Endothelial cell of umbilical vein (primary cell): Measurements from ENCODE around the gene TMEM167B. TPM values are rescaled to one million over a fixed set of nuclear protein-coding genes. Genes with fewer than 3 reads are reported as not detected.

Experiments used
- BruUV-seq: library from RNA; stranded (reverse); fragments of 400-500 nt; replicated peaks from 2 replicates; lab custom pipeline; 2021; lab: Mats Ljungman, UMichigan
- CTCF ChIA-PET: fragments of 300-600, 350-600 bp; sonication (Branson Sonifier 250); formaldehyde crosslinking; loops from one replicate; lab custom pipeline; 2021; ENCODE audit warnings: antibody characterized with exemption, inconsistent platforms; lab: Charles Lee
- POLR2A ChIA-PET: fragments of 300-600, 350-600 bp; sonication (Branson Sonifier 250); formaldehyde crosslinking; loops from one replicate; lab custom pipeline; 2021; ENCODE audit warnings: antibody characterized with exemption, inconsistent platforms; lab: Charles Lee
- DNase-seq: peaks from one replicate; pipeline ENCODE4 v3.0.0-alpha.2; 2011; ENCODE audit warnings: low read depth, low spot score
- FAIRE-seq: peaks from 2 replicates; lab custom pipeline; 2011; peaks lifted over from hg19 to GRCh38; lab: Jason Lieb, UNC
- H2AFZ ChIP-seq: 2 replicates; pipeline ENCODE4 v1.6.0; 2012; ENCODE audit warnings: low read depth, low read length, control low read depth, inconsistent platforms
- H3K27ac ChIP-seq: 2 replicates; pipeline ENCODE4 v1.5.1; 2011; ENCODE audit warnings: low read depth, mild to moderate bottlenecking, control low read depth, low read length, moderate library complexity; ENCODE audit not compliant: insufficient read depth
- H3K27me3 ChIP-seq, 2 experiments: 2 replicates each; pipeline versions ENCODE4 v1.6.0 to v1.6.1; 2011; ENCODE audit warnings: low read length in 2 of 2, mixed read lengths in 1 of 2; ENCODE audit not compliant: control insufficient read depth in 2 of 2, insufficient read depth in 2 of 2
- H3K36me3 ChIP-seq, 2 experiments: 2 replicates in 1 of 2; 3 replicates in 1 of 2; pipeline ENCODE4 v1.5.1; 2011; ENCODE audit warnings: low read length in 2 of 2, mild to moderate bottlenecking in 1 of 2, moderate library complexity in 1 of 2; ENCODE audit not compliant: control insufficient read depth in 2 of 2, insufficient read depth in 2 of 2; ENCODE audit errors: extremely low read depth in 1 of 2
- H3K4me1 ChIP-seq: 3 replicates; pipeline ENCODE4 v1.5.1; 2011; ENCODE audit warnings: mild to moderate bottlenecking, low read length; ENCODE audit not compliant: control insufficient read depth, insufficient read depth; ENCODE audit errors: extremely low read depth
- H3K4me2 ChIP-seq: 2 replicates; pipeline ENCODE4 v1.6.1; 2011; ENCODE audit warnings: low read length, control low read depth, mixed read lengths; ENCODE audit not compliant: insufficient read depth
- H3K4me3 ChIP-seq, 3 experiments: fragments of 200-600 bp in 1 of 3; sonication (generic), shearing (Covaris generic) in 1 of 3; replicated peaks in 1 of 3; 2 replicates each; pipeline ENCODE4 v1.5.1; 2011 to 2016; ENCODE audit warnings: control low read depth in 3 of 3, low read length in 3 of 3, mild to moderate bottlenecking in 2 of 3, inconsistent platforms in 1 of 3, low read depth in 1 of 3, moderate library complexity in 1 of 3; ENCODE audit not compliant: insufficient read depth in 1 of 3
- H3K79me2 ChIP-seq: 2 replicates; pipeline ENCODE4 v1.6.0; 2012; ENCODE audit warnings: low read length, inconsistent platforms; ENCODE audit not compliant: control insufficient read depth, insufficient read depth
- H3K9ac ChIP-seq: replicated peaks from 2 replicates; pipeline ENCODE3; 2011; ENCODE audit warnings: low read length, control low read depth; ENCODE audit not compliant: insufficient read depth; ENCODE audit errors: extremely low read depth
- H3K9me1 ChIP-seq: replicated peaks from 3 replicates; pipeline ENCODE4 v1.6.0; 2011; ENCODE audit warnings: mild to moderate bottlenecking, low read length; ENCODE audit not compliant: control insufficient read depth, insufficient read depth; ENCODE audit errors: extremely low read depth
- H3K9me3 ChIP-seq: replicated peaks from 2 replicates; pipeline ENCODE4 v1.5.1; 2012; ENCODE audit warnings: low read length, inconsistent platforms; ENCODE audit not compliant: control insufficient read depth, insufficient read depth
- H4K20me1 ChIP-seq: replicated peaks from 2 replicates; pipeline ENCODE3; 2011; ENCODE audit warnings: mild to moderate bottlenecking, low read length; ENCODE audit not compliant: control insufficient read depth, insufficient read depth; ENCODE audit errors: extremely low read depth
- CTCF ChIP-seq, 2 donors: IDR thresholded peaks; 1 replicate in 1 of 2; 2 replicates in 1 of 2; pipeline ENCODE4 v1.5.1; 2011; ENCODE audit warnings: low read length in 2 of 2, mild to moderate bottlenecking in 2 of 2, moderate library complexity in 2 of 2, control low read depth in 1 of 2, inconsistent platforms in 1 of 2, low read depth in 1 of 2; ENCODE audit not compliant: insufficient read depth in 1 of 2; ENCODE audit errors: extremely low read depth in 1 of 2
- EZH2 ChIP-seq: IDR thresholded peaks from 2 replicates; pipeline ENCODE4 v1.6.1; 2012; ENCODE audit warnings: borderline replicate concordance, low read depth, mild to moderate bottlenecking, moderate library complexity, low read length, inconsistent platforms; ENCODE audit not compliant: severe bottlenecking
- FOS ChIP-seq: IDR thresholded peaks from 2 replicates; pipeline ENCODE4 v1.6.1; 2011; ENCODE audit warnings: mild to moderate bottlenecking, low read length, moderate library complexity, borderline replicate concordance; ENCODE audit not compliant: insufficient read depth
- GATA2 ChIP-seq: IDR thresholded peaks from 2 replicates; pipeline ENCODE4 v1.7.0; 2011; ENCODE audit warnings: low read depth, mild to moderate bottlenecking, moderate library complexity, mixed read lengths, low read length; ENCODE audit not compliant: insufficient read length, insufficient read depth
- JUN ChIP-seq: IDR thresholded peaks from 2 replicates; pipeline ENCODE4 v1.6.1; 2011; ENCODE audit warnings: borderline replicate concordance, low read depth; ENCODE audit not compliant: insufficient read length, insufficient read depth
- MAX ChIP-seq: IDR thresholded peaks from 2 replicates; pipeline ENCODE4 v1.6.1; 2011; ENCODE audit not compliant: insufficient read depth, insufficient read length
- MYC ChIP-seq: IDR thresholded peaks from one replicate; pipeline ENCODE4 v1.6.1; 2011; ENCODE audit warnings: mild to moderate bottlenecking, low read depth, low read length
- POLR2A ChIP-seq: IDR thresholded peaks from 2 replicates; pipeline ENCODE4 v1.6.1; 2012; ENCODE audit warnings: low read depth, mild to moderate bottlenecking, control low read depth, low read length
- POLR2AphosphoS5 ChIP-seq: IDR thresholded peaks from 2 replicates; pipeline ENCODE4 v1.6.1; 2012; ENCODE audit warnings: low read depth, mild to moderate bottlenecking, control low read depth, low read length, moderate library complexity; ENCODE audit not compliant: insufficient read depth
- dilution Hi-C: fragments of 300-500 bp; cut with MboI; formaldehyde crosslinking; loops from one replicate; pipeline ENCODE4 v1.15.0; 2019; ENCODE audit warnings: low sequenced_read_pairs; ENCODE audit not compliant: extremely low pct_ligation_motif_present
- intact Hi-C: fragments of 100-400 bp; cut with micrococcal nuclease; formaldehyde crosslinking; loops from one replicate; pipeline ENCODE4 v1.10.0; 2022
- polyA plus RNA-seq, 4 experiments: library from polyadenylated mRNA; depleted of rRNA in 3 of 4; stranded (reverse) in 3 of 4; unstranded in 1 of 4; fragments of >200 nt; gene quantifications; 2 replicates each; pipeline versions ENCODE4 v1.2.1 to v1.2.3, GENCODE V29; 2011 to 2012; ENCODE audit warnings: missing spikeins in 1 of 4
- total RNA-seq: library from RNA; stranded (reverse); gene quantifications from 2 replicates; pipeline ENCODE4 v1.2.3, GENCODE V29; 2021

Gene TMEM167B
- total and polyA plus RNA-seq, 2 donors (not counting 3 experiments of a cell fraction or from before 2014, with no cell fraction given) = 6.7 to 21.1 TPM

GRCh38 chr1:109075531-109076490, 14.8 kb upstream of the TMEM167B start, which contains the start of gene TAF13:
TAF13 (minus strand) TSS chr1:109076003; CDS start chr1:109075947, 56 bp downstream.
- TSS peak; percentile 99 for BruUV-seq
- H4K20me1 ChIP-seq = no peaks in the 10 kb centered on the region
- CTCF ChIA-PET = interaction anchor here (0.6 to 2.6 kb wide), 5 partner anchors 15 to 300 kb away, joined by 3 to 26 read pairs (median 6); partner anchors contain the start of genes CLCC1 and TMEM167B
- no peaks in the 10 kb centered on the region for H3K9me1 ChIP-seq
- peak within 1 kb of the TSS; percentile 53 to 90 (median 67) for H3K4me3 ChIP-seq
- H3K9me3 ChIP-seq = no peaks in the 10 kb centered on the region
- H3K27me3 ChIP-seq = no peaks in the 10 kb centered on the region
- H3K4me1 ChIP-seq = peaks cover 21% of the 10 kb centered on the region
- peaks cover 0 to 6% of the 10 kb centered on the region in 2 experiments for H3K36me3 ChIP-seq
- H3K9ac ChIP-seq = peak within 1 kb of the TSS; percentile 94
- dilution Hi-C loops = no loop called here
- TF ChIP-seq MAX = peak; percentile 34
- peak; percentile 92 for TF ChIP-seq POLR2AphosphoS5
- no peak for TF ChIP-seq GATA2
- TF ChIP-seq POLR2A = peak; percentile 97
- peak; percentile 24 for TF ChIP-seq FOS
- TF ChIP-seq MYC = no peak
- no peak for TF ChIP-seq JUN
- TF ChIP-seq CTCF (IDR thresholded peaks at IDR 0.05; ENCODE audit: extremely low read depth in 1 of 2, insufficient read depth in 1 of 2, low read depth in 1 of 2, low read length in 2 of 2) = peak in 1 of 2 donors; percentile 4
- TF ChIP-seq EZH2 = no peak
- H3K79me2 ChIP-seq = peaks cover 31% of the 10 kb centered on the region
- POLR2A ChIA-PET = interaction anchor here (0.7 to 1.3 kb wide), 7 partner anchors 15 to 134 kb away, joined by 3 to 11 read pairs (median 6); partner anchors contain the start of genes TMEM167B and WDR47
- FAIRE-seq (peak; percentile 92), DNase-seq (peak; percentile 96)
- H3K4me2 ChIP-seq = peak within 1 kb of the TSS; percentile 83
- H2AFZ ChIP-seq = peak within 1 kb of the TSS; percentile 52
- intact Hi-C loops = loop anchor here (1.0 kb wide), 4 partner anchors 14 to 36 kb away; partner anchors contain the start of genes TMEM167B and WDR47
- H3K27ac ChIP-seq = peak within 1 kb of the TSS; percentile 93
